H9 (cell line): ENCODE measurements around the gene FAM117A. TPM values are rescaled to one million over a fixed set of nuclear protein-coding genes. Genes with fewer than 3 reads are reported as not detected.

Source experiments
- DNase-seq: peaks from one replicate; pipeline ENCODE4 v3.0.0-alpha.2; 2017
- H2AFZ ChIP-seq: one replicate; pipeline ENCODE4 v1.6.1; 2013; ENCODE audit warnings: mild to moderate bottlenecking, low read length, control low read depth, moderate library complexity
- H2AK5ac ChIP-seq: 2 replicates; pipeline ENCODE4 v1.6.1; 2013; ENCODE audit warnings: low read length, control low read depth, mixed read lengths; ENCODE audit not compliant: insufficient read length
- H2BK120ac ChIP-seq: one replicate; pipeline ENCODE4 v1.6.1; 2013; ENCODE audit warnings: low read depth, mild to moderate bottlenecking, low read length, control low read depth, inconsistent platforms; ENCODE audit not compliant: poor library complexity, severe bottlenecking
- H2BK12ac ChIP-seq: 2 replicates; pipeline ENCODE4 v1.6.1; 2013; ENCODE audit warnings: low read length, control low read depth, mixed read lengths, low read depth; ENCODE audit not compliant: insufficient read length
- H2BK15ac ChIP-seq: 2 replicates; pipeline ENCODE4 v1.6.1; 2013; ENCODE audit warnings: low read depth, low read length, control low read depth
- H2BK20ac ChIP-seq: one replicate; pipeline ENCODE4 v1.6.1; 2013; ENCODE audit warnings: low read depth, mild to moderate bottlenecking, low read length, control low read depth, inconsistent platforms; ENCODE audit not compliant: poor library complexity, severe bottlenecking
- H2BK5ac ChIP-seq: 2 replicates; pipeline ENCODE4 v1.6.1; 2013; ENCODE audit warnings: low read length, control low read depth, mixed read lengths; ENCODE audit not compliant: insufficient read length
- H3K14ac ChIP-seq: 2 replicates; pipeline ENCODE4 v1.6.1; 2013; ENCODE audit warnings: low read length, control low read depth; ENCODE audit not compliant: insufficient read depth
- H3K18ac ChIP-seq: 2 replicates; pipeline ENCODE4 v1.6.1; 2013; ENCODE audit warnings: low read depth, mild to moderate bottlenecking, mixed read lengths, low read length, control low read depth; ENCODE audit not compliant: insufficient read length
- H3K23ac ChIP-seq: 2 replicates; pipeline ENCODE4 v1.6.1; 2013; ENCODE audit warnings: low read length, control low read depth, mixed read lengths, low read depth; ENCODE audit not compliant: insufficient read length
- H3K23me2 ChIP-seq: 2 replicates; pipeline ENCODE4 v1.6.1; 2013; ENCODE audit warnings: low read depth, mild to moderate bottlenecking, mixed read lengths, low read length, control low read depth; ENCODE audit not compliant: insufficient read length, poor library complexity, severe bottlenecking
- H3K27ac ChIP-seq: 2 replicates; pipeline ENCODE4 v1.5.1; 2013; ENCODE audit warnings: low read length, control low read depth, mixed read lengths, low read depth; ENCODE audit not compliant: insufficient read length
- H3K27me3 ChIP-seq: 2 replicates; pipeline ENCODE4 v1.6.1; 2013; ENCODE audit warnings: low read length, control low read depth, inconsistent platforms; ENCODE audit not compliant: insufficient read depth
- H3K4ac ChIP-seq: 2 replicates; pipeline ENCODE4 v1.6.1; 2013; ENCODE audit warnings: low read depth, mild to moderate bottlenecking, control low read depth, inconsistent platforms, low read length, moderate library complexity
- H3K4me1 ChIP-seq: 2 replicates; pipeline ENCODE4 v1.6.1; 2013; ENCODE audit warnings: low read length, control low read depth, inconsistent platforms; ENCODE audit not compliant: insufficient read depth
- H3K4me2 ChIP-seq: 2 replicates; pipeline ENCODE4 v1.6.1; 2013; ENCODE audit warnings: low read length, control low read depth, mixed read lengths; ENCODE audit not compliant: insufficient read length, insufficient read depth
- H3K56ac ChIP-seq: 2 replicates; pipeline ENCODE4 v1.6.1; 2013; ENCODE audit warnings: low read depth, mild to moderate bottlenecking, mixed read lengths, low read length, control low read depth; ENCODE audit not compliant: insufficient read length
- H3K79me1 ChIP-seq: 2 replicates; pipeline ENCODE4 v1.6.1; 2013; ENCODE audit warnings: low read depth, mild to moderate bottlenecking, moderate library complexity, low read length, control low read depth, inconsistent platforms; ENCODE audit not compliant: insufficient read depth, poor library complexity, severe bottlenecking
- H3K79me2 ChIP-seq: 2 replicates; pipeline ENCODE4 v1.6.1; 2013; ENCODE audit warnings: low read length, control low read depth, inconsistent platforms; ENCODE audit not compliant: insufficient read depth
- H3K9ac ChIP-seq: 2 replicates; pipeline ENCODE4 v1.6.1; 2013; ENCODE audit warnings: low read length, control low read depth, mixed read lengths; ENCODE audit not compliant: insufficient read length; ENCODE audit errors: extremely low read depth
- H3K9me3 ChIP-seq: one replicate; pipeline ENCODE4 v1.6.1; 2013; ENCODE audit warnings: low read depth, low read length, inconsistent platforms; ENCODE audit not compliant: control insufficient read depth
- H3T11ph ChIP-seq: one replicate; pipeline ENCODE4 v1.6.1; 2013; ENCODE audit warnings: mild to moderate bottlenecking, low read length, control low read depth, inconsistent platforms
- H4K20me1 ChIP-seq: one replicate; pipeline ENCODE4 v1.6.1; 2013; ENCODE audit not compliant: control insufficient read depth, insufficient read length, insufficient read depth
- H4K5ac ChIP-seq: 2 replicates; pipeline ENCODE4 v1.6.1; 2013; ENCODE audit warnings: low read depth, mild to moderate bottlenecking, mixed read lengths, low read length, control low read depth; ENCODE audit not compliant: insufficient read length
- H4K8ac ChIP-seq: replicated peaks from 2 replicates; pipeline ENCODE4 v1.6.1; 2013; ENCODE audit warnings: low read length, control low read depth, mixed read lengths, low read depth; ENCODE audit not compliant: insufficient read length
- H4K91ac ChIP-seq: 2 replicates; pipeline ENCODE4 v1.6.1; 2013; ENCODE audit warnings: low read depth, mild to moderate bottlenecking, moderate library complexity, mixed read lengths, low read length, control low read depth; ENCODE audit not compliant: insufficient read length
- H3K27ac Mint-ChIP-seq, 3 experiments: 2 replicates in 2 of 3; 3 replicates in 1 of 3; pipeline ENCODE4 v1.8.0; 2020 to 2021; ENCODE audit warnings: mixed read lengths in 3 of 3, mild to moderate bottlenecking in 1 of 3, moderate library complexity in 1 of 3
- H3K27me3 Mint-ChIP-seq: 2 replicates; pipeline ENCODE4 v1.8.0; 2021; ENCODE audit warnings: low read depth, mild to moderate bottlenecking, moderate library complexity, mixed read lengths
- H3K36me3 Mint-ChIP-seq, 3 experiments: 2 replicates in 2 of 3; 3 replicates in 1 of 3; pipeline ENCODE4 v1.8.0; 2020 to 2021; ENCODE audit warnings: low read depth in 3 of 3, mixed read lengths in 3 of 3; ENCODE audit not compliant: insufficient read depth in 1 of 3
- H3K4me1 Mint-ChIP-seq, 2 experiments: 2 replicates each; pipeline ENCODE4 v1.8.0; 2020; ENCODE audit warnings: mixed read lengths in 2 of 2
- H3K4me3 Mint-ChIP-seq, 2 experiments: 2 replicates in 1 of 2; 3 replicates in 1 of 2; pipeline ENCODE4 v1.8.0; 2020 to 2021; ENCODE audit warnings: mild to moderate bottlenecking in 2 of 2, mixed read lengths in 2 of 2, moderate library complexity in 1 of 2
- H3K9me3 Mint-ChIP-seq, 2 experiments: 2 replicates in 1 of 2; 3 replicates in 1 of 2; pipeline ENCODE4 v1.8.0; 2020; ENCODE audit warnings: mild to moderate bottlenecking in 2 of 2, mixed read lengths in 2 of 2, moderate library complexity in 1 of 2
- CTCF ChIP-seq: fragments of 200-600 bp; sonication (generic); conservative IDR thresholded peaks from 3 replicates; pipeline ENCODE4 v1.8.0; 2021; ENCODE audit warnings: antibody characterized with exemption, mild to moderate bottlenecking
- WGBS: extraction: QIAGEN DNeasy Blood & Tissue Kit; methylation state at CpG from one replicate; pipeline ENCODE4 v1.1.7; 2013; ENCODE audit warnings: missing lambda C conversion rate, low lambda C conversion rate, mixed read lengths; ENCODE audit not compliant: insufficient read length; ENCODE audit errors: extremely low coverage; 5-methylcytosine and 5-hydroxymethylcytosine counted together
- total RNA-seq: library from RNA; stranded (reverse); gene quantifications from 2 replicates; pipeline ENCODE4 v1.2.1, GENCODE V29; 2021

Gene FAM117A
- total RNA-seq, 1 experiment from 2014 or later: 21.1 TPM

GRCh38 chr17:49670002-49670401 is 93.9 kb downstream of the FAM117A start:
- no CpG with 5 or more reads among the region's 1 CpG for WGBS
- H3K27me3 ChIP-seq: no peaks in the 10 kb centered on the region
- no peak overlapping the region for H3K27ac Mint-ChIP-seq
- no peaks in the 10 kb centered on the region for H3K9me3 Mint-ChIP-seq
- no peak overlapping the region for H3T11ph ChIP-seq
- H2AK5ac ChIP-seq: no peak overlapping the region
- no peaks in the 10 kb centered on the region for H3K4me1 ChIP-seq
- H2BK12ac ChIP-seq: no peak overlapping the region
- TF ChIP-seq CTCF: no peak
- no peaks in the 10 kb centered on the region for H3K23me2 ChIP-seq
- no peak overlapping the region for H2BK15ac ChIP-seq
- no peak overlapping the region for H2BK120ac ChIP-seq
- H3K27ac ChIP-seq: no peak overlapping the region
- H3K18ac ChIP-seq: no peak overlapping the region
- H2AFZ ChIP-seq: no peak overlapping the region
- no peak overlapping the region for H3K9ac ChIP-seq
- peaks cover 7 to 26% (median 17%) of the 10 kb centered on the region in 3 experiments for H3K36me3 Mint-ChIP-seq
- H3K79me2 ChIP-seq: no peaks in the 10 kb centered on the region; the same call in 1 of the 2 replicates
- H3K14ac ChIP-seq: no peak overlapping the region
- no peak overlapping the region for H3K4ac ChIP-seq
- H2BK5ac ChIP-seq: no peak overlapping the region
- H4K91ac ChIP-seq: no peak overlapping the region
- no peak for DNase-seq
- H4K20me1 ChIP-seq: no peaks in the 10 kb centered on the region
- no peak overlapping the region for H3K4me3 Mint-ChIP-seq
- no peak overlapping the region for H2BK20ac ChIP-seq
- H3K79me1 ChIP-seq: peaks cover 5% of the 10 kb centered on the region
- no peak overlapping the region for H3K23ac ChIP-seq
- no peaks in the 10 kb centered on the region for H3K9me3 ChIP-seq
- H3K27me3 Mint-ChIP-seq: no peaks in the 10 kb centered on the region
- H4K5ac ChIP-seq: no peak overlapping the region
- no peaks in the 10 kb centered on the region for H3K4me1 Mint-ChIP-seq
- H3K56ac ChIP-seq: no peak overlapping the region
- no peak overlapping the region for H4K8ac ChIP-seq
- H3K4me2 ChIP-seq: no peak overlapping the region
